Panc1 (cell line): ENCODE results near the gene CDCA7L. TPM values are rescaled to one million over a fixed set of nuclear protein-coding genes. Genes with fewer than 3 reads are reported as not detected.
A peak's percentile ranks its signal among the peaks of the same experiment; 100 is the strongest.

Experiments
- ATAC-seq: fragments of 200-7000 bp; cut with Tn5 transposase; 2 replicates; pipeline ENCODE4 v1.9.1; 2020; ENCODE audit warnings: mild to moderate bottlenecking, moderate library complexity
- BruUV-seq: library from RNA; stranded (reverse); fragments of 400-500 nt; replicated peaks from 2 replicates; lab custom pipeline; 2021; lab: Mats Ljungman, UMichigan
- CTCF ChIA-PET: fragments of 300-600 bp; sonication (Branson Sonifier 250); formaldehyde crosslinking; loops from one replicate; lab custom pipeline; 2022; ENCODE audit warnings: antibody characterized with exemption; lab: Charles Lee
- POLR2A ChIA-PET: fragments of 300-600 bp; sonication (Branson Sonifier 250); formaldehyde crosslinking; loops from one replicate; lab custom pipeline; 2022; ENCODE audit warnings: antibody characterized with exemption; lab: Charles Lee
- DNase-seq: peaks from one replicate; pipeline ENCODE4 v3.0.0-alpha.2; 2010; ENCODE audit warnings: low read depth, low spot score
- H3K27ac ChIP-seq: 2 replicates; pipeline ENCODE4 v1.5.1; 2011; ENCODE audit warnings: mild to moderate bottlenecking, low read length, inconsistent platforms
- H3K27me3 ChIP-seq: fragments of 200-500 bp; sonication (Bioruptor generic); 2 replicates; pipeline ENCODE4 v1.6.0; 2014; ENCODE audit warnings: low read length, inconsistent platforms; ENCODE audit not compliant: control insufficient read depth, insufficient read depth
- H3K36me3 ChIP-seq: fragments of 200-500 bp; sonication (Bioruptor generic); 2 replicates; pipeline ENCODE4 v1.5.1; 2014; ENCODE audit warnings: inconsistent platforms, mild to moderate bottlenecking, low read length, moderate library complexity; ENCODE audit not compliant: control insufficient read depth, insufficient read depth
- H3K4me1 ChIP-seq: 2 replicates; pipeline ENCODE4 v1.5.1; 2011; ENCODE audit warnings: inconsistent platforms, mild to moderate bottlenecking, low read length, moderate library complexity; ENCODE audit not compliant: control insufficient read depth, insufficient read depth
- H3K4me3 ChIP-seq, 2 experiments: 2 replicates each; pipeline ENCODE4 v1.5.1; 2011 to 2012; ENCODE audit warnings: low read depth in 2 of 2, low read length in 2 of 2, mild to moderate bottlenecking in 2 of 2, inconsistent platforms in 1 of 2, moderate library complexity in 1 of 2
- H3K9me3 ChIP-seq: fragments of 200-500 bp; sonication (Bioruptor generic); 2 replicates; pipeline ENCODE4 v1.5.1; 2014; ENCODE audit warnings: low read depth, mild to moderate bottlenecking, inconsistent platforms, low read length, moderate library complexity; ENCODE audit not compliant: control insufficient read depth, insufficient read depth
- CTCF ChIP-seq: fragments of 450-650 bp; IDR thresholded peaks from 2 replicates; pipeline ENCODE4 v1.5.1; 2017; ENCODE audit warnings: mild to moderate bottlenecking
- POLR2AphosphoS5 ChIP-seq: IDR thresholded peaks from 2 replicates; pipeline ENCODE4 v1.6.1; 2012; ENCODE audit warnings: mild to moderate bottlenecking, low read depth, low read length, moderate library complexity
- REST ChIP-seq, 2 experiments: IDR thresholded peaks; 2 replicates each; pipeline ENCODE4 v1.6.1; 2011 to 2012; ENCODE audit warnings: low read depth in 2 of 2, control low read depth in 1 of 2, low read length in 1 of 2, mild to moderate bottlenecking in 1 of 2, moderate library complexity in 1 of 2; ENCODE audit not compliant: insufficient read depth in 1 of 2
- SIN3A ChIP-seq: IDR thresholded peaks from 2 replicates; pipeline ENCODE4 v1.6.1; 2012; ENCODE audit warnings: low read depth, mild to moderate bottlenecking, low read length, moderate library complexity, borderline replicate concordance; ENCODE audit not compliant: insufficient read depth
- TCF7L2 ChIP-seq: IDR thresholded peaks from 2 replicates; pipeline ENCODE4 v1.6.1; 2011; ENCODE audit warnings: mild to moderate bottlenecking, low read depth, low read length, inconsistent platforms
- in situ Hi-C: cut with HindIII; loops from 2 replicates; pipeline ENCODE4 v1.10.0; 2016; ENCODE audit warnings: low sequenced_read_pairs, low pct_unique_long_range_greater_than_20kb
- intact Hi-C: fragments of 100-400 bp; cut with micrococcal nuclease; formaldehyde crosslinking; loops from one replicate; pipeline ENCODE4 v1.10.0; 2022; ENCODE audit not compliant: unreplicated experiment
- total RNA-seq: library from RNA; stranded (reverse); gene quantifications from one replicate; pipeline ENCODE4 v1.2.1, GENCODE V29; 2021; ENCODE audit not compliant: unreplicated experiment

The CDCA7L gene
- total RNA-seq, 1 experiment from 2014 or later: 46.1 TPM

GRCh38 chr7:21944616-21945453 is 864 bp downstream of the CDCA7L start:
- CTCF ChIA-PET: no interaction called here
- TF ChIP-seq CTCF (no peak), REST (IDR thresholded peaks at IDR 0.05; ENCODE audit: insufficient read depth in 1 of 2, low read depth in 2 of 2, low read length in 1 of 2) (no peak), TCF7L2 (no peak), SIN3A (no peak)
- H3K36me3 ChIP-seq: no peaks in the 10 kb centered on the region; the same call in 1 of the 2 replicates
- intact Hi-C loops (no loop called here), in situ Hi-C loops (no loop called here)
- peaks cover 16% of the 10 kb centered on the region for H3K4me1 ChIP-seq
- H3K9me3 ChIP-seq: no peaks in the 10 kb centered on the region
- POLR2A ChIA-PET: interaction anchor here (0.8 kb wide), 1 partner anchor 23 kb away, joined by 4 read pairs; no protein-coding TSS in a partner anchor
- DNase-seq: peak; percentile 30
- peak overlapping the region; percentile 86 for H3K27ac ChIP-seq
- H3K4me3 ChIP-seq: peak overlapping the region; percentile 68 to 93
- no peaks in the 10 kb centered on the region; the same call in 1 of the 2 replicates for H3K27me3 ChIP-seq
- no peak for ATAC-seq
- BruUV-seq: no TSS peak

GRCh38 chr7:21943436-21943835 is 2.3 kb downstream of the CDCA7L start:
- no peaks in the 10 kb centered on the region for H3K27me3 ChIP-seq
- BruUV-seq: no TSS peak
- no peak for TF ChIP-seq CTCF
- no peak for TF ChIP-seq REST (IDR thresholded peaks at IDR 0.05; ENCODE audit: insufficient read depth in 1 of 2, low read depth in 2 of 2, low read length in 1 of 2)
- TF ChIP-seq POLR2AphosphoS5: no peak
- TF ChIP-seq TCF7L2: no peak
- TF ChIP-seq SIN3A: no peak
- intact Hi-C loops: no loop called here
- DNase-seq (no peak), ATAC-seq (no peak)
- no peak overlapping the region for H3K4me3 ChIP-seq
- in situ Hi-C loops: no loop called here
- ChIA-PET CTCF (no interaction called here), POLR2A (interaction anchor here (0.7 kb wide), 1 partner anchor 30 kb away, joined by 4 read pairs; no protein-coding TSS in a partner anchor)
- no peaks in the 10 kb centered on the region; the same call in 1 of the 2 replicates for H3K36me3 ChIP-seq
- peaks cover 24% of the 10 kb centered on the region for H3K4me1 ChIP-seq
- H3K9me3 ChIP-seq: no peaks in the 10 kb centered on the region
- H3K27ac ChIP-seq: no peak overlapping the region
